ENCODE results near the gene SOBP.

The SOBP gene

DNA sequence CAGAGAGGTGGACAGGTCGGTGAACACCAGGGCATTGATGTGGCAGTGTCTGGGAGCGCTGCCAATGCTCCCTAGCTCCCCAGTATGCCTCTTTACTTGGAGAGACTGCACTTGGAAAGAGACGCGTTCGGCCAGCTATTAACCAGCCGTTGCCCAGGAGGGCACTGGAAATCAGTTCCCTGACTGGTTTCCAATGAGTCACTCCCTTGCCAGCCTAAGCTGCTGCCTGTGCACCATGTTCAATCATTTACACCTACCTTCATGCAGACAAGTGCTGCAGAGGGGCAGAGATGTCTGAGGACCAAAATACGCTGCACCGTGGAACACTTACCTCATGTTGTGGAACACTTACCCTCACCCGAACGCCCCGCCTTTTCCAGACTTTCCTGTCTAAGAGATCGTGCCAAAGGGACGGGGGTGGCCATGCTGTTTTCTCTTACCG lies 151.6 kb downstream of the SOBP start:
- Histone ChIP-seq H3K36me3 (ENCODE audit: control insufficient read depth in 2 of 2, insufficient read depth in 2 of 2, low read length in 2 of 2) (no peaks in the 10 kb centered on the region), H3K27me3 (ENCODE audit: control insufficient read depth in 2 of 2, insufficient read depth in 2 of 2, low read length in 2 of 2) (no peaks in the 10 kb centered on the region), H3K4me3 (ENCODE audit: low read length in 2 of 2) (no peak overlapping the region), H3K9ac (ENCODE audit: low read depth in 1 of 2, low read length in 2 of 2) (no peak overlapping the region), H3K27ac (ENCODE audit: low read depth in 2 of 2, low read length in 2 of 2) (no peak overlapping the region), H3K9me3 (ENCODE audit: control insufficient read depth in 2 of 2, low read length in 2 of 2) (no peaks in the 10 kb centered on the region), H3K4me1 (ENCODE audit: control insufficient read depth in 2 of 2, insufficient read depth in 2 of 2, low read length in 2 of 2) (no peaks in the 10 kb centered on the region)

- no peaks in the 10 kb centered on the region for H3K36me3 ChIP-seq (ENCODE audit: control insufficient read depth in 2 of 2, insufficient read depth in 2 of 2, low read length in 2 of 2)
- H3K4me1 ChIP-seq (ENCODE audit: control insufficient read depth in 2 of 2, insufficient read depth in 2 of 2, low read length in 2 of 2), result no peaks in the 10 kb centered on the region
- H3K9me3 ChIP-seq (ENCODE audit: control insufficient read depth in 2 of 2, low read length in 2 of 2), result no peaks in the 10 kb centered on the region
- H3K27ac ChIP-seq (ENCODE audit: low read depth in 2 of 2, low read length in 2 of 2), result no peak overlapping the region
- H3K4me3 ChIP-seq (ENCODE audit: low read length in 2 of 2), result no peak overlapping the region
- H3K9ac ChIP-seq (ENCODE audit: low read depth in 1 of 2, low read length in 2 of 2), result no peak overlapping the region
- H3K27me3 ChIP-seq (ENCODE audit: control insufficient read depth in 2 of 2, insufficient read depth in 2 of 2, low read length in 2 of 2), result no peaks in the 10 kb centered on the region
Measured at GRCh38 chr6:107642095-107642860, 152.4 kb downstream of the SOBP start.

- Histone ChIP-seq H3K4me1 (ENCODE audit: control insufficient read depth in 2 of 2, insufficient read depth in 2 of 2, low read length in 2 of 2) (no peaks in the 10 kb centered on the region), H3K9ac (ENCODE audit: low read depth in 1 of 2, low read length in 2 of 2) (no peak overlapping the region), H3K36me3 (ENCODE audit: control insufficient read depth in 2 of 2, insufficient read depth in 2 of 2, low read length in 2 of 2) (no peaks in the 10 kb centered on the region), H3K27ac (ENCODE audit: low read depth in 2 of 2, low read length in 2 of 2) (no peak overlapping the region), H3K9me3 (ENCODE audit: control insufficient read depth in 2 of 2, low read length in 2 of 2) (no peaks in the 10 kb centered on the region), H3K27me3 (ENCODE audit: control insufficient read depth in 2 of 2, insufficient read depth in 2 of 2, low read length in 2 of 2) (no peaks in the 10 kb centered on the region), H3K4me3 (ENCODE audit: low read length in 2 of 2) (no peak overlapping the region)
Measured at GRCh38 chr6:107642861-107643328, 153.0 kb downstream of the SOBP start.

- no peak overlapping the region for H3K9ac ChIP-seq (ENCODE audit: low read depth in 1 of 2, low read length in 2 of 2)
- no peak overlapping the region for H3K4me3 ChIP-seq (ENCODE audit: low read length in 2 of 2)
- H3K36me3 ChIP-seq (ENCODE audit: control insufficient read depth in 2 of 2, insufficient read depth in 2 of 2, low read length in 2 of 2), result no peaks in the 10 kb centered on the region
- no peaks in the 10 kb centered on the region for H3K4me1 ChIP-seq (ENCODE audit: control insufficient read depth in 2 of 2, insufficient read depth in 2 of 2, low read length in 2 of 2)
- H3K27ac ChIP-seq (ENCODE audit: low read depth in 2 of 2, low read length in 2 of 2), result no peak overlapping the region
- no peaks in the 10 kb centered on the region for H3K9me3 ChIP-seq (ENCODE audit: control insufficient read depth in 2 of 2, low read length in 2 of 2)
- no peaks in the 10 kb centered on the region for H3K27me3 ChIP-seq (ENCODE audit: control insufficient read depth in 2 of 2, insufficient read depth in 2 of 2, low read length in 2 of 2)
Measured at GRCh38 chr6:107644513-107644912, 154.6 kb downstream of the SOBP start.

DNA sequence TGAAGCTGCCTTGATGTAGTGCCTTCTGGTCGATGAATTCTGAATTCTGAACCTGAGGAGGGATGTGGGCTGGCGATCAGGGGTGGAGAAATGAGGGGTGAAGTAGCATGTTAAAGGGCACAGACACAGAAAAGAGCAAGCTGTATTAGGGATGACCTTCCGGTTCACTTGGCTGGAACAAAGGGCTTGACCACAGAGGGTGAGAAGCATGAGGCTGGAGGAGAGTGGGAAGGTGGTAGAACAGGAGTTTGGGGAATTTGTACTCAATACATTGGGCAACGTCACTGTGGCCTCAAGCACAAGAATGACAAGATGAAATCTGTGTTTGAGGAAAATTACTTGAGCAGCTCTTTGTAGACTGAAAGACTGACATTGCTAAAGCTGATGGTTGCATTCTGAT lies 155.8 kb downstream of the SOBP start:
- Histone ChIP-seq H3K9ac (ENCODE audit: low read depth in 1 of 2, low read length in 2 of 2) (no peak overlapping the region), H3K27ac (ENCODE audit: low read depth in 2 of 2, low read length in 2 of 2) (no peak overlapping the region), H3K9me3 (ENCODE audit: control insufficient read depth in 2 of 2, low read length in 2 of 2) (no peaks in the 10 kb centered on the region)

DNA sequence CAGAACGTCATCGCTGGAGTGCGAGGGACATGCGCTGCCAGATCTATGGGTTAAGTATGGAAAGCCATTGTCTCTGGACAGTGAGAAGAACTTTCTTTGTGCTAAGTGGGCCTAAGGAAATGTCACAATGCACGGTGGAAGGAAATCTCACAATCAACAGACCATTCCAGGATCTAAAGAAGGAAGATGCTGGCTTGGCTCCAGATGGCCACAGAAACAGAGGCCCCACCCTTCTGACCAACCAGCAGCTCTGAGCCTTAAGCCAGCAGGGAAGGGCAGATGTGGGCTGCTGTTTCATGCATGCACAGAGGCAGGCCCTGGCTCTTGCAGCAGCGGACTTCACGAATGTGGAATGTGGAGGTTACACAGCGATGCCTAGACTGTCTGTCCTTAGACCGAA lies 156.3 kb downstream of the SOBP start:
- no peak overlapping the region for H3K4me3 ChIP-seq (ENCODE audit: low read length in 2 of 2)
- H3K4me1 ChIP-seq (ENCODE audit: control insufficient read depth in 2 of 2, insufficient read depth in 2 of 2, low read length in 2 of 2), result no peaks in the 10 kb centered on the region
- no peak overlapping the region for H3K27ac ChIP-seq (ENCODE audit: low read depth in 2 of 2, low read length in 2 of 2)
- H3K36me3 ChIP-seq (ENCODE audit: control insufficient read depth in 2 of 2, insufficient read depth in 2 of 2, low read length in 2 of 2), result no peaks in the 10 kb centered on the region
- H3K9me3 ChIP-seq (ENCODE audit: control insufficient read depth in 2 of 2, low read length in 2 of 2), result no peaks in the 10 kb centered on the region
- no peak overlapping the region for H3K9ac ChIP-seq (ENCODE audit: low read depth in 1 of 2, low read length in 2 of 2)
- no peaks in the 10 kb centered on the region for H3K27me3 ChIP-seq (ENCODE audit: control insufficient read depth in 2 of 2, insufficient read depth in 2 of 2, low read length in 2 of 2)

More for the DNA sequence above, 155.8 kb downstream of the SOBP start:
- Histone ChIP-seq H3K4me1 (ENCODE audit: control insufficient read depth in 2 of 2, insufficient read depth in 2 of 2, low read length in 2 of 2) (no peaks in the 10 kb centered on the region), H3K36me3 (ENCODE audit: control insufficient read depth in 2 of 2, insufficient read depth in 2 of 2, low read length in 2 of 2) (no peaks in the 10 kb centered on the region), H3K27me3 (ENCODE audit: control insufficient read depth in 2 of 2, insufficient read depth in 2 of 2, low read length in 2 of 2) (no peaks in the 10 kb centered on the region), H3K4me3 (ENCODE audit: low read length in 2 of 2) (no peak overlapping the region)

DNA sequence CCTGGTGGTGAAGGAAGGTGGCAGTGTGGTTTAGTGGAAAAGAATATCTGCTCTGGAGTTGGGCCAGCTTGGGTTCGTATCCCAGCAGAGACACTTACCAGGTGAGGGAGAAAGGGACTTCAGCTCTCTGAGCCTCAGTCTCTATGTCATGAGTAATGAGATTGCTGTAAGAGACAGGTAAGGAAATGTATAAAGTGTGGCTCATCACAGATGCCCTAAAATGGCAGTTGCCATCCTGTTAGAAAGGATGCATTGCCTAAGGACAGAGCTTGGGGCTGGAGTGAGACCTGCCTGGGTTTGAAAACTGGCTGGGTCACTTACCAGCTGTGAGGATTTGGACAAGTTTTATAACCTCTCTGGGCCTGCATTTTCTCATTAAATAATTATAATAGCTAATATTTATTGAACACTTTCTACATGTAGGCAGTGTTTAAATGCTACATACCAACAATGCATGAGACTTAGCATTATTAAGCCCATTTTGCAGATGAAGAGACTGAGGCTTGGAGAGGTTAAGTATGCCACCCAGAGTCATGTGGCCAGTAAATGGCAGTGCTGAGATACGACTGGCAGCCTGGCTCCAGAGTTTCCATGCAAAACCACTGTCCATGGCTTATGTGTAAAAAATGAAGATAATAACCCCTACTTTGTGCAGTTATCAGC lies 157.0 kb downstream of the SOBP start:
- H3K4me1 ChIP-seq (ENCODE audit: control insufficient read depth in 2 of 2, insufficient read depth in 2 of 2, low read length in 2 of 2), result no peaks in the 10 kb centered on the region
- no peak overlapping the region for H3K27ac ChIP-seq (ENCODE audit: low read depth in 2 of 2, low read length in 2 of 2)

GRCh38 chr6:107647439-107647948 lies 157.6 kb downstream of the SOBP start:
- Histone ChIP-seq H3K36me3 (ENCODE audit: control insufficient read depth in 2 of 2, insufficient read depth in 2 of 2, low read length in 2 of 2) (no peaks in the 10 kb centered on the region), H3K27ac (ENCODE audit: low read depth in 2 of 2, low read length in 2 of 2) (no peak overlapping the region), H3K4me1 (ENCODE audit: control insufficient read depth in 2 of 2, insufficient read depth in 2 of 2, low read length in 2 of 2) (no peaks in the 10 kb centered on the region), H3K9ac (ENCODE audit: low read depth in 1 of 2, low read length in 2 of 2) (no peak overlapping the region), H3K27me3 (ENCODE audit: control insufficient read depth in 2 of 2, insufficient read depth in 2 of 2, low read length in 2 of 2) (no peaks in the 10 kb centered on the region), H3K4me3 (ENCODE audit: low read length in 2 of 2) (no peak overlapping the region), H3K9me3 (ENCODE audit: control insufficient read depth in 2 of 2, low read length in 2 of 2) (no peaks in the 10 kb centered on the region)

More for the DNA sequence above, 157.0 kb downstream of the SOBP start:
- H3K27me3 ChIP-seq (ENCODE audit: control insufficient read depth in 2 of 2, insufficient read depth in 2 of 2, low read length in 2 of 2), result no peaks in the 10 kb centered on the region
- no peak overlapping the region for H3K4me3 ChIP-seq (ENCODE audit: low read length in 2 of 2)
- H3K9ac ChIP-seq (ENCODE audit: low read depth in 1 of 2, low read length in 2 of 2), result no peak overlapping the region
- H3K36me3 ChIP-seq (ENCODE audit: control insufficient read depth in 2 of 2, insufficient read depth in 2 of 2, low read length in 2 of 2), result no peaks in the 10 kb centered on the region
- no peaks in the 10 kb centered on the region for H3K9me3 ChIP-seq (ENCODE audit: control insufficient read depth in 2 of 2, low read length in 2 of 2)

DNA sequence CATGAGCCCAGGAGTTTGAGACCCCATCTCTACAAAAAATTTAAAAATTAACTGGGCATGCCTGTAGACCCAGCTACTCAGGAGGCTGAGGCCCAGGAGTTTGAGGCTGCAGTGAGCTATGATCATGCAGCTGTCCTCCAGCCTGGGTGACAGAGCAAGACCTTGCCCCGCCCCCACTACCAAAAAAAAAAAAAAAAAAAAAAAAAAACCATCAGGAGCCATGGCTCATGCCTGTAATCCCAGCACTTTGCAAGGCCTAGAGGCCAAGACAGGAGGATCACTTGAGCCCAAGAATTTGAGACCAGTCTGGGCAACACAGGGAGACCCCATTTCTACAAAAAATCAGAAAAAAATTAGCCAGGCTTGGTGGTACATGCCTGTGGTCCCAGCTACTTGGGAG lies 159.1 kb downstream of the SOBP start:
- no peak overlapping the region for H3K9ac ChIP-seq (ENCODE audit: low read depth in 1 of 2, low read length in 2 of 2)
- H3K4me3 ChIP-seq (ENCODE audit: low read length in 2 of 2), result no peak overlapping the region
- peaks cover 8 to 10% of the 10 kb centered on the region in 2 donors for H3K4me1 ChIP-seq (ENCODE audit: control insufficient read depth in 2 of 2, insufficient read depth in 2 of 2, low read length in 2 of 2)
- no peak overlapping the region for H3K27ac ChIP-seq (ENCODE audit: low read depth in 2 of 2, low read length in 2 of 2)
- H3K36me3 ChIP-seq (ENCODE audit: control insufficient read depth in 2 of 2, insufficient read depth in 2 of 2, low read length in 2 of 2), result no peaks in the 10 kb centered on the region
- H3K27me3 ChIP-seq (ENCODE audit: control insufficient read depth in 2 of 2, insufficient read depth in 2 of 2, low read length in 2 of 2), result no peaks in the 10 kb centered on the region
- H3K9me3 ChIP-seq (ENCODE audit: control insufficient read depth in 2 of 2, low read length in 2 of 2), result no peaks in the 10 kb centered on the region

- Histone ChIP-seq H3K27ac (ENCODE audit: low read depth in 2 of 2, low read length in 2 of 2) (no peak overlapping the region), H3K36me3 (ENCODE audit: control insufficient read depth in 2 of 2, insufficient read depth in 2 of 2, low read length in 2 of 2) (no peaks in the 10 kb centered on the region), H3K9ac (ENCODE audit: low read depth in 1 of 2, low read length in 2 of 2) (no peak overlapping the region), H3K27me3 (ENCODE audit: control insufficient read depth in 2 of 2, insufficient read depth in 2 of 2, low read length in 2 of 2) (no peaks in the 10 kb centered on the region), H3K4me1 (ENCODE audit: control insufficient read depth in 2 of 2, insufficient read depth in 2 of 2, low read length in 2 of 2) (peaks cover 14 to 16% of the 10 kb centered on the region in 2 donors), H3K9me3 (ENCODE audit: control insufficient read depth in 2 of 2, low read length in 2 of 2) (no peaks in the 10 kb centered on the region), H3K4me3 (ENCODE audit: low read length in 2 of 2) (no peak overlapping the region)
Measured at GRCh38 chr6:107652526-107653182, 162.7 kb downstream of the SOBP start.
